ENCODE results near the gene OGFOD2. TPM values are rescaled to one million over a fixed set of nuclear protein-coding genes. Genes with fewer than 3 reads are reported as not detected.

Gene OGFOD2
- 4.2 TPM for total RNA-seq

- Histone ChIP-seq H3K9me3 (ENCODE audit: control insufficient read depth in 3 of 3, low read length in 3 of 3) (no peaks in the 10 kb centered on the region), H3K27me3 (ENCODE audit: control insufficient read depth in 3 of 3, insufficient read depth in 3 of 3, low read length in 3 of 3) (no peaks in the 10 kb centered on the region), H3K4me1 (ENCODE audit: control insufficient read depth in 3 of 3, insufficient read depth in 3 of 3, low read length in 3 of 3) (peaks cover 44 to 57% (median 46%) of the 10 kb centered on the region in 3 donors), H3K9ac (ENCODE audit: low read depth in 1 of 3, low read length in 3 of 3) (peak within 1 kb of the TSS; percentile 94 to 100 (median 99)), H3K36me3 (ENCODE audit: control insufficient read depth in 3 of 3, insufficient read depth in 3 of 3, low read length in 3 of 3) (peaks cover 4 to 8% (median 7%) of the 10 kb centered on the region in 3 donors), H3K27ac (ENCODE audit: low read depth, low read length) (peak within 1 kb of the TSS; percentile 98), H3K4me3 (ENCODE audit: low read length in 3 of 3) (peak within 1 kb of the TSS; percentile 94 to 98 (median 98))
Observed at GRCh38 chr12:122974892-122975789, at the start of gene OGFOD2. Gene OGFOD2 (plus strand): TSS chr12:122975244. CDS start chr12:122975252, 8 bp downstream.

DNA sequence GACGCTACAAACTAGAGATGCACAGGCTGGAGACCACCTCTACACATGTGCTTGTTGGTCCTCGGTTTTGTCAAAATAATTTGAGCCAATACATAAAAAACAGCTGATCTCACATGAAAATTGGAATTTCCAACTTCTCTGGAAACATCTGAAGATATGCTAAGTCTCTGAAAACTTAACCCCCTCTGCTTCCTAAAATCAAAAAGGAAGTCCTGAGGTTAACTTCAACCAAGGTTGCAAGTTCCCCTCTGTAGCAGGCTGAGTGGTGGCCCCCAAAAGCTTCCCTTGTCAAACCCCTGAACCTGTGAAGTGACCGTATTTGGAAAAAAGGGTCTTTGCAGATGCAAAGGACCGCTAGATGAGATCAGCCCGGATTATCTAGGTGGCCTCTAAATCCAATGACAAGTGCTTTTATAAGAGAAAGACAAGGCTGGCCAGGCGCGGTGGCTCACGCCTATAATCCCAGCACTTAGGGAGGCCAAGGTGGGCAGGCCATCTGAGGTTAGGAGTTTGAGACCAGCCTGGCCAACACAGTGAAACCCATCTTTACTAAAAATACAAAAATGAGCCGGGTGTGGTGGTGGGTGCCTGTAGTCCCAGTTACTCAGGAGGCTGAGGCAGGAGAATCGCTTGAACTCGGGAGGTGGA, 47.2 kb upstream of the OGFOD2 start:
- Histone ChIP-seq H3K9ac (ENCODE audit: low read depth in 1 of 3, low read length in 3 of 3) (no peak overlapping the region), H3K27ac (ENCODE audit: low read depth, low read length) (no peak overlapping the region), H3K36me3 (ENCODE audit: control insufficient read depth in 3 of 3, insufficient read depth in 3 of 3, low read length in 3 of 3) (no peaks in the 10 kb centered on the region), H3K4me3 (ENCODE audit: low read length in 3 of 3) (no peak overlapping the region), H3K4me1 (ENCODE audit: control insufficient read depth in 3 of 3, insufficient read depth in 3 of 3, low read length in 3 of 3) (no peaks in the 10 kb centered on the region), H3K9me3 (ENCODE audit: control insufficient read depth in 3 of 3, low read length in 3 of 3) (no peaks in the 10 kb centered on the region), H3K27me3 (ENCODE audit: control insufficient read depth in 3 of 3, insufficient read depth in 3 of 3, low read length in 3 of 3) (no peaks in the 10 kb centered on the region)

DNA sequence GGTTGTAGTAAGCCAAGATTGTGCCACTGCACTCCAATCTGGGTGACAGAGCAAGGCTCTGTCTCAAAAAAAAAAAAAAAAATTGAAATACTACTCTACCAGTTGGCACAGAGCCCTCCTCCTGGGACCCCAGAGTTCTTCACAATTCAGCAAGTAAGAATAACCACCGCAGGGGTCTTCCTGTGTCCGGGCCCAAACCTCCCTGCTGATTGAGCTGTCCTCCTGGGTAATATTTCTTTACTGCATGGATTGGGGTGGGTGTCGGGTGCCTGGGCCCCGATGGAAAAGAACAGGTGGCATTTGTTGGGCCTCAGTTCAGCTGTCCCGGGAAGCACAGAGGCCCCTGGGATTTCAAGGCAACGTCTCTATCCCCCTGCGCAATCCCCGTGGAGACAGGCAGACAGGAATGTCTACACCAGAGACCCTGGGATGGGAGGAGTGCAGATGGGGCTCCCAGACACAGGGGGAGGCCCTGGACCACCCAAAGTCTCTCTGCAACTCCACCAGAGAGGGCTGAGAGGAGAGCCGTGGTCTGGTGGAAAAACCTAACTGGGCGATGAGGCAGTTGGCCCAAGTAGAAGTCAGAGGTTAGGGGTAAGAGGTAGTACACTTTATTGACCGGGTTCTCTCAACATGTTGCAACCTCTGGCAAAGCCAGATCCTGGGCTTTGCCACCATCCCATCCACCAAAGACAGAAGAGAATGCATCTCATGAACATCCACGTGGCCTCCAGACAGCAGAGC, 46.5 kb upstream of the OGFOD2 start:
- Histone ChIP-seq H3K36me3 (ENCODE audit: control insufficient read depth in 3 of 3, insufficient read depth in 3 of 3, low read length in 3 of 3) (no peaks in the 10 kb centered on the region), H3K27ac (ENCODE audit: low read depth, low read length) (no peak overlapping the region), H3K4me1 (ENCODE audit: control insufficient read depth in 3 of 3, insufficient read depth in 3 of 3, low read length in 3 of 3) (no peaks in the 10 kb centered on the region), H3K9ac (ENCODE audit: low read depth in 1 of 3, low read length in 3 of 3) (peak overlapping the region in 1 of 3 donors; percentile 16), H3K4me3 (ENCODE audit: low read length in 3 of 3) (no peak overlapping the region), H3K27me3 (ENCODE audit: control insufficient read depth in 3 of 3, insufficient read depth in 3 of 3, low read length in 3 of 3) (no peaks in the 10 kb centered on the region), H3K9me3 (ENCODE audit: control insufficient read depth in 3 of 3, low read length in 3 of 3) (no peaks in the 10 kb centered on the region)

DNA sequence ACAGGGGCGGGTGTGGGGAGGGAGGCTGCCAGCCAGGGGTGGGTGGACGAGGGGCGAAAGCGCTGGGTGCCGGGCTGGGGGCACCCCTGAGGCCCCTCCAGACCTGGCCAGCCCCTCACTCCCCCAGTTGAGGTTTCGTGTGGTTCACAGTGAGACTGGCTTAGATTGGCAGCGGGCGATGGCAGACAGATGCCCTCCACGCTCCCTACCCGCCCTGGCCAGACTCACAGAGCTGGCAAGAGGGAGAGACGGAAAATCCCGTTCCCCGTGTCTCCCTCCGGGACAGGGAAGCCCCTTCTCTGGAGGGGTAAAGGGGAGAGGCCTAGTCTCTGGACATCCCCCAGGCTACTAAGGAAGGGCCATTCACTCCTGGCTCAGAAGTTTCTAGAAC, 45.9 kb upstream of the OGFOD2 start:
- Histone ChIP-seq H3K27ac (ENCODE audit: low read depth, low read length) (no peak overlapping the region), H3K27me3 (ENCODE audit: control insufficient read depth in 3 of 3, insufficient read depth in 3 of 3, low read length in 3 of 3) (no peaks in the 10 kb centered on the region), H3K36me3 (ENCODE audit: control insufficient read depth in 3 of 3, insufficient read depth in 3 of 3, low read length in 3 of 3) (no peaks in the 10 kb centered on the region)

GRCh38 chr12:122929812-122930211, 45.2 kb upstream of the OGFOD2 start:
- Histone ChIP-seq H3K27ac (ENCODE audit: low read depth, low read length) (no peak overlapping the region), H3K9me3 (ENCODE audit: control insufficient read depth in 3 of 3, low read length in 3 of 3) (no peaks in the 10 kb centered on the region), H3K4me3 (ENCODE audit: low read length in 3 of 3) (no peak overlapping the region), H3K9ac (ENCODE audit: low read depth in 1 of 3, low read length in 3 of 3) (no peak overlapping the region), H3K27me3 (ENCODE audit: control insufficient read depth in 3 of 3, insufficient read depth in 3 of 3, low read length in 3 of 3) (no peaks in the 10 kb centered on the region), H3K4me1 (ENCODE audit: control insufficient read depth in 3 of 3, insufficient read depth in 3 of 3, low read length in 3 of 3) (no peaks in the 10 kb centered on the region), H3K36me3 (ENCODE audit: control insufficient read depth in 3 of 3, insufficient read depth in 3 of 3, low read length in 3 of 3) (no peaks in the 10 kb centered on the region)

More for the DNA sequence above, 45.9 kb upstream of the OGFOD2 start:
- no peaks in the 10 kb centered on the region for H3K9me3 ChIP-seq (ENCODE audit: control insufficient read depth in 3 of 3, low read length in 3 of 3)
- H3K9ac ChIP-seq (ENCODE audit: low read depth in 1 of 3, low read length in 3 of 3) = no peak overlapping the region
- H3K4me1 ChIP-seq (ENCODE audit: control insufficient read depth in 3 of 3, insufficient read depth in 3 of 3, low read length in 3 of 3) = no peaks in the 10 kb centered on the region
- H3K4me3 ChIP-seq (ENCODE audit: low read length in 3 of 3) = no peak overlapping the region

DNA sequence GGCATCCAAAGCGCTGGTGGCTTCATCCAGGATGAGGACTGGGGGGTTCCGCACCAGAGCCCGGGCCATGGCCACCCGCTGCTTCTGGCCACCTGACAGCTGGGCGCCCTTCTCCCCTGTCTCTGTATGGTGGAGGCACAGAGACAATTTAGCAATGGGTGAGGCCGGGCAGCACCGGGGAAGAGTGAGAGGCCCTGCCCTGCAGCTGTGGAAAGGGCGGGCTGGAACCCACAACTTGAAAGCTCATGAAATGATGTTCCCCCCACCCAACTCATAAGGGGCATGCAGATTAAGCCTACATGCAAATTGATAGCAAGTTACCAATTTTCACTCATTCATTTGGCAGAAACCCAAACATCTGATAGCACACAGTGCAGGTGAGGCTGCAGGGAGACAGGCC, 42.8 kb upstream of the OGFOD2 start:
- Histone ChIP-seq H3K9me3 (ENCODE audit: control insufficient read depth in 3 of 3, low read length in 3 of 3) (no peaks in the 10 kb centered on the region), H3K4me3 (ENCODE audit: low read length in 3 of 3) (no peak overlapping the region), H3K27me3 (ENCODE audit: control insufficient read depth in 3 of 3, insufficient read depth in 3 of 3, low read length in 3 of 3) (no peaks in the 10 kb centered on the region), H3K4me1 (ENCODE audit: control insufficient read depth in 3 of 3, insufficient read depth in 3 of 3, low read length in 3 of 3) (no peaks in the 10 kb centered on the region), H3K27ac (ENCODE audit: low read depth, low read length) (no peak overlapping the region), H3K9ac (ENCODE audit: low read depth in 1 of 3, low read length in 3 of 3) (no peak overlapping the region), H3K36me3 (ENCODE audit: control insufficient read depth in 3 of 3, insufficient read depth in 3 of 3, low read length in 3 of 3) (no peaks in the 10 kb centered on the region)

DNA sequence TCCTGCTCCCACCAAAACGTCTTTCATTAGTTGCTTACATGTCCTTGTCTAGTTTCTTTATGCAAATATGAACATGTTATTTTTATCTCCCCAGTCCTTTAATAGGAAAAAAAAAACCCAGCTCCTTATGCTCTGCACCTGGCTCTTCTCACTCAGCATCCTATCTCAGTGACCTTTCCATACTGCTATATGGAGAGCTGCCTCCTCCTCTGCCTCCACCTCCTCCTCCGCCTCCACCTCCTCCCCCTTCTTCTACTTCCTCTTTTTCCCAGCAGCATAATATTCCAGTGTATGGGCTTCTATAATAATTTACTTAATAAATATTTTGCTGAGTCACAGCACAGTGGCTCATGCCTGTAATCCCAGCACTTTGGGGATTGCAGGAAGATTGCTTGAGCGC, 40.3 kb upstream of the OGFOD2 start:
- Histone ChIP-seq H3K27ac (ENCODE audit: low read depth, low read length) (no peak overlapping the region), H3K9me3 (ENCODE audit: control insufficient read depth in 3 of 3, low read length in 3 of 3) (no peaks in the 10 kb centered on the region)

GRCh38 chr12:122935318-122935717, 39.7 kb upstream of the OGFOD2 start:
- Histone ChIP-seq H3K9me3 (ENCODE audit: control insufficient read depth in 3 of 3, low read length in 3 of 3) (no peaks in the 10 kb centered on the region), H3K4me1 (ENCODE audit: control insufficient read depth in 3 of 3, insufficient read depth in 3 of 3, low read length in 3 of 3) (peaks cover 0 to 9% (median 0%) of the 10 kb centered on the region in 3 donors), H3K36me3 (ENCODE audit: control insufficient read depth in 3 of 3, insufficient read depth in 3 of 3, low read length in 3 of 3) (no peaks in the 10 kb centered on the region), H3K27me3 (ENCODE audit: control insufficient read depth in 3 of 3, insufficient read depth in 3 of 3, low read length in 3 of 3) (no peaks in the 10 kb centered on the region), H3K27ac (ENCODE audit: low read depth, low read length) (peak overlapping the region; percentile 30), H3K9ac (ENCODE audit: low read depth in 1 of 3, low read length in 3 of 3) (no peak overlapping the region), H3K4me3 (ENCODE audit: low read length in 3 of 3) (no peak overlapping the region)

More for the DNA sequence above, 40.3 kb upstream of the OGFOD2 start:
- no peak overlapping the region for H3K4me3 ChIP-seq (ENCODE audit: low read length in 3 of 3)
- peaks cover 0 to 9% (median 0%) of the 10 kb centered on the region in 3 donors for H3K4me1 ChIP-seq (ENCODE audit: control insufficient read depth in 3 of 3, insufficient read depth in 3 of 3, low read length in 3 of 3)
- no peak overlapping the region for H3K9ac ChIP-seq (ENCODE audit: low read depth in 1 of 3, low read length in 3 of 3)
- H3K27me3 ChIP-seq (ENCODE audit: control insufficient read depth in 3 of 3, insufficient read depth in 3 of 3, low read length in 3 of 3) = no peaks in the 10 kb centered on the region
- no peaks in the 10 kb centered on the region for H3K36me3 ChIP-seq (ENCODE audit: control insufficient read depth in 3 of 3, insufficient read depth in 3 of 3, low read length in 3 of 3)

- Histone ChIP-seq H3K9me3 (ENCODE audit: control insufficient read depth in 3 of 3, low read length in 3 of 3) (no peaks in the 10 kb centered on the region), H3K4me1 (ENCODE audit: control insufficient read depth in 3 of 3, insufficient read depth in 3 of 3, low read length in 3 of 3) (peaks cover 0 to 9% (median 2%) of the 10 kb centered on the region in 3 donors), H3K36me3 (ENCODE audit: control insufficient read depth in 3 of 3, insufficient read depth in 3 of 3, low read length in 3 of 3) (no peaks in the 10 kb centered on the region), H3K27me3 (ENCODE audit: control insufficient read depth in 3 of 3, insufficient read depth in 3 of 3, low read length in 3 of 3) (no peaks in the 10 kb centered on the region), H3K4me3 (ENCODE audit: low read length in 3 of 3) (no peak overlapping the region), H3K27ac (ENCODE audit: low read depth, low read length) (peak overlapping the region; percentile 2), H3K9ac (ENCODE audit: low read depth in 1 of 3, low read length in 3 of 3) (no peak overlapping the region)
Observed at GRCh38 chr12:122937622-122938091, 37.4 kb upstream of the OGFOD2 start.
